H1 (cell line): ENCODE data around the gene BICD1. TPM values are rescaled to one million over a fixed set of nuclear protein-coding genes. Genes with fewer than 3 reads are reported as not detected.

Experiments
- CTCF ChIA-PET: fragments of 300-600 bp; sonication (Branson Sonifier 250); formaldehyde crosslinking; loops from one replicate; lab custom pipeline; 2021; ENCODE audit not compliant: partially characterized antibody; lab: Charles Lee
- POLR2A ChIA-PET: fragments of 300-600 bp; sonication (Branson Sonifier 250); formaldehyde crosslinking; loops from one replicate; lab custom pipeline; 2021; ENCODE audit warnings: inconsistent platforms; ENCODE audit not compliant: partially characterized antibody; lab: Charles Lee
- DNase-seq, 2 experiments: peaks; one replicate each; pipeline versions ENCODE4 v3.0.0 to v3.0.0-alpha.2; 2010 to 2022; ENCODE audit warnings: low spot score in 2 of 2, low read depth in 1 of 2, mixed read lengths in 1 of 2
- FAIRE-seq: peaks from 2 replicates; lab custom pipeline; 2011; peaks lifted over from hg19 to GRCh38; lab: Jason Lieb, UNC
- H2AFZ ChIP-seq: 2 replicates; pipeline ENCODE4 v1.8.1; 2012; ENCODE audit warnings: low read length, inconsistent platforms
- H2AK5ac ChIP-seq: 2 replicates; pipeline ENCODE4 v1.6.1; 2013; ENCODE audit warnings: low read depth, low read length
- H2BK120ac ChIP-seq: replicated peaks from 2 replicates; pipeline ENCODE3; 2013; ENCODE audit warnings: low read depth, low read length, inconsistent platforms
- H2BK12ac ChIP-seq: 2 replicates; pipeline ENCODE4 v1.6.1; 2013; ENCODE audit warnings: low read depth, low read length
- H2BK15ac ChIP-seq: 2 replicates; pipeline ENCODE4 v1.6.1; 2013; ENCODE audit warnings: low read length
- H2BK20ac ChIP-seq: 2 replicates; pipeline ENCODE4 v1.6.1; 2013; ENCODE audit warnings: low read length
- H2BK5ac ChIP-seq: 2 replicates; pipeline ENCODE4 v1.6.1; 2013; ENCODE audit warnings: low read depth, low read length
- H3K14ac ChIP-seq: 2 replicates; pipeline ENCODE4 v1.6.1; 2013; ENCODE audit warnings: inconsistent platforms; ENCODE audit not compliant: insufficient read length
- H3K18ac ChIP-seq: 2 replicates; pipeline ENCODE4 v1.6.1; 2013; ENCODE audit warnings: low read length; ENCODE audit errors: extremely low read depth
- H3K23ac ChIP-seq: 2 replicates; pipeline ENCODE4 v1.6.1; 2013; ENCODE audit warnings: inconsistent platforms; ENCODE audit not compliant: insufficient read length
- H3K23me2 ChIP-seq: 2 replicates; pipeline ENCODE4 v1.6.1; 2013; ENCODE audit warnings: low read depth, low read length
- H3K27ac ChIP-seq: 2 replicates; pipeline ENCODE4 v1.6.1; 2011; ENCODE audit warnings: low read depth, low read length, inconsistent platforms
- H3K27me3 ChIP-seq, 4 experiments: replicated peaks in 1 of 4; 1 replicate in 1 of 4; 2 replicates in 3 of 4; pipeline versions ENCODE4 v1.6.1 to v1.8.1; 2011 to 2013; ENCODE audit warnings: low read length in 3 of 4, mild to moderate bottlenecking in 3 of 4, inconsistent platforms in 2 of 4, mixed read lengths in 2 of 4, moderate library complexity in 1 of 4; ENCODE audit not compliant: control insufficient read depth in 3 of 4, insufficient read depth in 3 of 4; ENCODE audit errors: extremely low read depth in 1 of 4
- H3K36me3 ChIP-seq, 4 experiments: 2 replicates each; pipeline versions ENCODE4 v1.6.1 to v1.8.1; 2011 to 2013; ENCODE audit warnings: mild to moderate bottlenecking in 4 of 4, low read length in 3 of 4, moderate library complexity in 2 of 4, control low read depth in 1 of 4, inconsistent platforms in 1 of 4; ENCODE audit not compliant: insufficient read depth in 4 of 4, control insufficient read depth in 2 of 4
- H3K4ac ChIP-seq: replicated peaks from 2 replicates; pipeline ENCODE3; 2013; ENCODE audit warnings: low read length, low read depth, mixed read lengths, inconsistent platforms; ENCODE audit not compliant: insufficient read length
- H3K4me1 ChIP-seq, 4 experiments: replicated peaks in 1 of 4; 1 replicate in 1 of 4; 2 replicates in 3 of 4; pipeline versions ENCODE4 v1.6.1 to v1.8.1; 2011 to 2013; ENCODE audit warnings: low read length in 3 of 4, inconsistent platforms in 2 of 4, mixed read lengths in 1 of 4; ENCODE audit not compliant: insufficient read depth in 4 of 4, control insufficient read depth in 3 of 4
- H3K4me2 ChIP-seq, 2 experiments: 2 replicates each; pipeline versions ENCODE4 v1.6.1 to v1.8.1; 2011 to 2013; ENCODE audit warnings: low read depth in 2 of 2, low read length in 2 of 2, control low read depth in 1 of 2, inconsistent platforms in 1 of 2, mild to moderate bottlenecking in 1 of 2; ENCODE audit not compliant: insufficient read depth in 1 of 2
- H3K4me3 ChIP-seq, 4 experiments: fragments of 200-600, 300-600 bp in 1 of 4; sonication (generic), shearing (Covaris generic), sonication (Bioruptor Twin) in 1 of 4; 2 replicates each; pipeline versions ENCODE4 v1.5.1 to v1.8.1; 2011 to 2016; ENCODE audit warnings: low read length in 4 of 4, low read depth in 3 of 4, control low read depth in 2 of 4, inconsistent platforms in 2 of 4, mild to moderate bottlenecking in 2 of 4, mixed read lengths in 1 of 4, moderate library complexity in 1 of 4; ENCODE audit not compliant: insufficient read depth in 2 of 4; ENCODE audit errors: extremely low read depth in 1 of 4
- H3K56ac ChIP-seq: replicated peaks from 2 replicates; pipeline ENCODE3; 2013; ENCODE audit warnings: low read depth, mild to moderate bottlenecking, mixed read lengths, low read length, inconsistent platforms; ENCODE audit not compliant: insufficient read length
- H3K79me1 ChIP-seq: 2 replicates; pipeline ENCODE4 v1.6.1; 2013; ENCODE audit warnings: low read depth, low read length, control low read depth
- H3K79me2 ChIP-seq, 2 experiments: 2 replicates each; pipeline versions ENCODE4 v1.6.1 to v1.8.1; 2012 to 2013; ENCODE audit warnings: low read length in 2 of 2, mild to moderate bottlenecking in 2 of 2, inconsistent platforms in 1 of 2; ENCODE audit not compliant: insufficient read depth in 2 of 2, control insufficient read depth in 1 of 2
- H3K9ac ChIP-seq, 4 experiments: replicated peaks in 1 of 4; 1 replicate in 1 of 4; 2 replicates in 3 of 4; pipeline versions ENCODE4 v1.6.1 to v1.8.1; 2011 to 2013; ENCODE audit warnings: low read depth in 3 of 4, low read length in 3 of 4, control low read depth in 2 of 4, mild to moderate bottlenecking in 2 of 4, moderate library complexity in 2 of 4, inconsistent platforms in 1 of 4; ENCODE audit errors: extremely low read depth in 1 of 4
- H3K9me3 ChIP-seq, 2 experiments: 2 replicates each; pipeline versions ENCODE4 v1.6.1 to v1.8.1; 2012 to 2013; ENCODE audit warnings: mild to moderate bottlenecking in 2 of 2, moderate library complexity in 2 of 2, control low read depth in 1 of 2, inconsistent platforms in 1 of 2, low read depth in 1 of 2, low read length in 1 of 2, mixed read lengths in 1 of 2; ENCODE audit not compliant: insufficient read depth in 2 of 2
- H4K20me1 ChIP-seq, 2 experiments: replicated peaks in 1 of 2; 2 replicates each; pipeline versions ENCODE3 to v1.8.1; 2011 to 2013; ENCODE audit warnings: inconsistent platforms in 2 of 2, low read length in 2 of 2, mild to moderate bottlenecking in 1 of 2; ENCODE audit not compliant: insufficient read depth in 2 of 2, control insufficient read depth in 1 of 2
- H4K5ac ChIP-seq: 2 replicates; pipeline ENCODE4 v1.6.1; 2013; ENCODE audit warnings: low read length, low read depth, mixed read lengths, inconsistent platforms; ENCODE audit not compliant: insufficient read length
- H4K8ac ChIP-seq: 2 replicates; pipeline ENCODE4 v1.8.0; 2013; ENCODE audit warnings: mild to moderate bottlenecking, moderate library complexity, low read length, inconsistent platforms; ENCODE audit not compliant: insufficient read depth; ENCODE audit errors: extremely low read depth
- H4K91ac ChIP-seq: replicated peaks from 2 replicates; pipeline ENCODE3; 2013; ENCODE audit warnings: low read length, mixed read lengths, inconsistent platforms; ENCODE audit not compliant: insufficient read length
- ATF3 ChIP-seq: IDR thresholded peaks from 2 replicates; pipeline ENCODE4 v1.6.1; 2011; ENCODE audit warnings: low read depth, mild to moderate bottlenecking, low read length; ENCODE audit not compliant: insufficient read depth
- BRCA1 ChIP-seq: IDR thresholded peaks from 2 replicates; pipeline ENCODE4 v1.6.1; 2012; ENCODE audit warnings: low read depth, low read length, improper control_type of control experiment
- CBX8 ChIP-seq: fragments of 300-800, 300-1000 bp; sonication (generic); IDR thresholded peaks from 2 replicates; pipeline ENCODE4 v1.7.1; 2016; ENCODE audit warnings: low read depth, low read length, borderline replicate concordance
- CREB1 ChIP-seq: IDR thresholded peaks from 2 replicates; pipeline ENCODE4 v1.6.1; 2012; ENCODE audit warnings: inconsistent platforms
- CTBP2 ChIP-seq: IDR thresholded peaks from 2 replicates; pipeline ENCODE4 v1.7.0; 2011; ENCODE audit warnings: borderline replicate concordance, mild to moderate bottlenecking, moderate library complexity, mixed read lengths, low read length; ENCODE audit not compliant: insufficient read depth, insufficient read length
- EGR1 ChIP-seq: IDR thresholded peaks from 2 replicates; pipeline ENCODE4 v1.6.1; 2011; ENCODE audit warnings: low read depth, low read length, borderline replicate concordance
- GTF2F1 ChIP-seq: IDR thresholded peaks from 2 replicates; pipeline ENCODE4 v1.6.1; 2012; ENCODE audit warnings: low read depth, low read length, improper control_type of control experiment, borderline replicate concordance
- KDM5A ChIP-seq: fragments of 200-600 bp; IDR thresholded peaks from 2 replicates; pipeline ENCODE4 v1.7.1; 2012; ENCODE audit warnings: mild to moderate bottlenecking, low read length, inconsistent platforms, mixed read lengths
- NRF1 ChIP-seq: IDR thresholded peaks from 2 replicates; pipeline ENCODE4 v1.6.1; 2011; ENCODE audit warnings: mild to moderate bottlenecking, low read depth, low read length, improper control_type of control experiment
- RAD21 ChIP-seq, 2 experiments: IDR thresholded peaks in 1 of 2; conservative IDR thresholded peaks in 1 of 2; 2 replicates each; pipeline ENCODE4 v1.6.1; 2011; ENCODE audit warnings: low read depth in 2 of 2, low read length in 2 of 2, improper control_type of control experiment in 1 of 2, inconsistent platforms in 1 of 2, mild to moderate bottlenecking in 1 of 2, moderate library complexity in 1 of 2
- USF2 ChIP-seq: IDR thresholded peaks from 2 replicates; pipeline ENCODE4 v1.6.1; 2011; ENCODE audit warnings: low read length, improper control_type of control experiment
- ZNF274 ChIP-seq: IDR thresholded peaks from 2 replicates; pipeline ENCODE4 v1.7.0; 2012; ENCODE audit warnings: low read length, borderline replicate concordance; ENCODE audit errors: extremely low read depth
- polyA plus RNA-seq, 7 experiments: library from polyadenylated mRNA; depleted of rRNA in 3 of 7; stranded (reverse) in 5 of 7; unstranded in 2 of 7; fragments of >200 nt in 5 of 7; fragments of 200-250 nt in 2 of 7; gene quantifications; 1 replicate in 5 of 7; 2 replicates in 1 of 7; 4 replicates in 1 of 7; pipeline versions ENCODE4 v1.2.1 to v1.2.3, GENCODE V29; 2011 to 2013; ENCODE audit warnings: missing spikeins in 2 of 7, mixed read lengths in 2 of 7
- total RNA-seq: library from RNA; stranded (reverse); fragmentation: NEBNext Ultra II Directional; extraction: Animal tissue kit (Norgen Biotek cat#: 25700); gene quantifications from 2 replicates; pipeline ENCODE4 v1.2.1, GENCODE V29; 2021
- TF ChIP-seq, protein P1 (sequence below): IDR thresholded peaks from 2 replicates; pipeline ENCODE4 v1.6.1; 2012; ENCODE audit warnings: inconsistent platforms

The BICD1 gene
- total and polyA plus RNA-seq, 2 of the 8 experiments (the other 6 are each of a cell fraction or from before 2014, with no cell fraction given), result 34.1 to 58.4 TPM

- H3K14ac ChIP-seq, result no peak overlapping the region
- no peak for TF ChIP-seq USF2
- TF ChIP-seq ATF3, result no peak
- TF ChIP-seq, protein P1, sequence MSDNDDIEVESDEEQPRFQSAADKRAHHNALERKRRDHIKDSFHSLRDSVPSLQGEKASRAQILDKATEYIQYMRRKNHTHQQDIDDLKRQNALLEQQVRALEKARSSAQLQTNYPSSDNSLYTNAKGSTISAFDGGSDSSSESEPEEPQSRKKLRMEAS, result no peak
- no peak for TF ChIP-seq RAD21 (IDR thresholded peaks at IDR 0.05 in 1 of 2, conservative IDR thresholded peaks at IDR 0.05 in 1 of 2; ENCODE audit: low read depth in 2 of 2, low read length in 2 of 2)
- TF ChIP-seq ZNF274, result no peak
- no peak for TF ChIP-seq NRF1
- TF ChIP-seq CTBP2, result no peak
- TF ChIP-seq CBX8, result no peak
- TF ChIP-seq EGR1, result no peak
- no peak for TF ChIP-seq BRCA1
- TF ChIP-seq CREB1, result no peak
- TF ChIP-seq GTF2F1, result no peak
- TF ChIP-seq KDM5A, result no peak
These were observed 42.8 kb downstream of the BICD1 start for GRCh38 chr12:32149489-32149888.

More at GRCh38 chr12:32149489-32149888, 42.8 kb downstream of the BICD1 start:
- POLR2A ChIA-PET, result no interaction called here
- no peak overlapping the region for H2AK5ac ChIP-seq
- no peaks in the 10 kb centered on the region for H3K27me3 ChIP-seq
- H3K23ac ChIP-seq, result no peak overlapping the region
- H3K27ac ChIP-seq, result no peak overlapping the region
- H3K9me3 ChIP-seq, result no peaks in the 10 kb centered on the region
- no peak overlapping the region for H2BK120ac ChIP-seq
- no peak overlapping the region for H3K9ac ChIP-seq
- no peak overlapping the region for H3K4ac ChIP-seq
- H4K20me1 ChIP-seq, result peaks cover 2 to 3% of the 10 kb centered on the region in 2 experiments
- H4K5ac ChIP-seq, result no peak overlapping the region
- no peaks in the 10 kb centered on the region for H3K23me2 ChIP-seq
- H4K8ac ChIP-seq, result no peak overlapping the region
- no peak overlapping the region for H2BK20ac ChIP-seq
- H3K36me3 ChIP-seq, result peaks cover 0 to 5% (median 0%) of the 10 kb centered on the region in 4 experiments; a peak in 3 of 8 replicates
- H3K4me3 ChIP-seq, result no peak overlapping the region
- H2BK12ac ChIP-seq, result no peak overlapping the region
- H3K56ac ChIP-seq, result no peak overlapping the region
- H2BK15ac ChIP-seq, result no peak overlapping the region
- H2BK5ac ChIP-seq, result no peak overlapping the region
- FAIRE-seq (no peak), DNase-seq (no peak)
- CTCF ChIA-PET, result no interaction called here
- H3K18ac ChIP-seq, result no peak overlapping the region
- H4K91ac ChIP-seq, result no peak overlapping the region
- no peak overlapping the region for H2AFZ ChIP-seq
- H3K79me2 ChIP-seq, result peaks cover 4 to 79% of the 10 kb centered on the region in 2 experiments; a peak in 3 of 4 replicates
- H3K79me1 ChIP-seq, result peaks cover 10% of the 10 kb centered on the region
- H3K4me1 ChIP-seq, result peaks cover 0 to 4% (median 1%) of the 10 kb centered on the region in 4 experiments; a peak in 1 of 7 replicates
- H3K4me2 ChIP-seq, result no peak overlapping the region
